NT2/D1 (cell line): ENCODE measurements around the gene SVOP.

ENCODE experiments used
- DNase-seq: peaks from one replicate; pipeline ENCODE4 v3.0.0-alpha.2; 2011; ENCODE audit warnings: low read depth, low spot score
- H3K27me3 ChIP-seq: 2 replicates; pipeline ENCODE4 v1.6.0; 2011; ENCODE audit warnings: mild to moderate bottlenecking; ENCODE audit not compliant: insufficient read length, insufficient read depth
- H3K36me3 ChIP-seq: 2 replicates; pipeline ENCODE4 v1.6.1; 2011; ENCODE audit warnings: mild to moderate bottlenecking, low read length, mixed read lengths; ENCODE audit not compliant: insufficient read depth, insufficient read length
- H3K4me1 ChIP-seq: 2 replicates; pipeline ENCODE4 v1.5.1; 2011; ENCODE audit not compliant: insufficient read depth, insufficient read length
- H3K4me3 ChIP-seq: 2 replicates; pipeline ENCODE4 v1.5.1; 2011; ENCODE audit warnings: low read depth; ENCODE audit not compliant: insufficient read length
- H3K9ac ChIP-seq: 2 replicates; pipeline ENCODE4 v1.6.0; 2011; ENCODE audit warnings: low read depth; ENCODE audit not compliant: insufficient read length
- H3K9me3 ChIP-seq: 2 replicates; pipeline ENCODE4 v1.5.1; 2011; ENCODE audit warnings: mild to moderate bottlenecking, low read length; ENCODE audit not compliant: insufficient read depth
- SUZ12 ChIP-seq: IDR thresholded peaks from 2 replicates; pipeline ENCODE4 v1.6.1; 2011; ENCODE audit not compliant: insufficient read length, insufficient read depth; ENCODE audit errors: extremely low read depth
- YY1 ChIP-seq: IDR thresholded peaks from 2 replicates; pipeline ENCODE4 v1.6.1; 2011; ENCODE audit not compliant: insufficient read length, insufficient read depth
- ZNF274 ChIP-seq: IDR thresholded peaks from 2 replicates; pipeline ENCODE4 v1.6.1; 2011; ENCODE audit warnings: mild to moderate bottlenecking, low read depth, low read length

SVOP gene

GRCh38 chr12:108967869-108968540, 52.9 kb downstream of the SVOP start:
- peaks cover 2% of the 10 kb centered on the region for H3K4me1 ChIP-seq
- H3K4me3 ChIP-seq: no peak overlapping the region
- no peaks in the 10 kb centered on the region for H3K27me3 ChIP-seq
- TF ChIP-seq SUZ12: no peak
- no peak for TF ChIP-seq ZNF274
- no peak for TF ChIP-seq YY1
- no peak overlapping the region for H3K9ac ChIP-seq
- DNase-seq: no peak
- H3K36me3 ChIP-seq: no peaks in the 10 kb centered on the region
- H3K9me3 ChIP-seq: no peaks in the 10 kb centered on the region

GRCh38 chr12:108966378-108967151, 54.3 kb downstream of the SVOP start:
- no peaks in the 10 kb centered on the region for H3K27me3 ChIP-seq
- no peak overlapping the region for H3K9ac ChIP-seq
- DNase-seq: no peak
- H3K4me1 ChIP-seq: no peaks in the 10 kb centered on the region
- H3K36me3 ChIP-seq: no peaks in the 10 kb centered on the region
- H3K4me3 ChIP-seq: no peak overlapping the region
- H3K9me3 ChIP-seq: no peaks in the 10 kb centered on the region
- TF ChIP-seq ZNF274 (no peak), YY1 (no peak), SUZ12 (no peak)

- Histone ChIP-seq H3K9ac (no peak overlapping the region), H3K9me3 (no peaks in the 10 kb centered on the region), H3K4me1 (no peaks in the 10 kb centered on the region), H3K4me3 (no peak overlapping the region), H3K36me3 (no peaks in the 10 kb centered on the region), H3K27me3 (no peaks in the 10 kb centered on the region)
- DNase-seq: no peak
- TF ChIP-seq SUZ12: no peak
Observed at GRCh38 chr12:108965886-108966285, 55.0 kb downstream of the SVOP start.

DNA sequence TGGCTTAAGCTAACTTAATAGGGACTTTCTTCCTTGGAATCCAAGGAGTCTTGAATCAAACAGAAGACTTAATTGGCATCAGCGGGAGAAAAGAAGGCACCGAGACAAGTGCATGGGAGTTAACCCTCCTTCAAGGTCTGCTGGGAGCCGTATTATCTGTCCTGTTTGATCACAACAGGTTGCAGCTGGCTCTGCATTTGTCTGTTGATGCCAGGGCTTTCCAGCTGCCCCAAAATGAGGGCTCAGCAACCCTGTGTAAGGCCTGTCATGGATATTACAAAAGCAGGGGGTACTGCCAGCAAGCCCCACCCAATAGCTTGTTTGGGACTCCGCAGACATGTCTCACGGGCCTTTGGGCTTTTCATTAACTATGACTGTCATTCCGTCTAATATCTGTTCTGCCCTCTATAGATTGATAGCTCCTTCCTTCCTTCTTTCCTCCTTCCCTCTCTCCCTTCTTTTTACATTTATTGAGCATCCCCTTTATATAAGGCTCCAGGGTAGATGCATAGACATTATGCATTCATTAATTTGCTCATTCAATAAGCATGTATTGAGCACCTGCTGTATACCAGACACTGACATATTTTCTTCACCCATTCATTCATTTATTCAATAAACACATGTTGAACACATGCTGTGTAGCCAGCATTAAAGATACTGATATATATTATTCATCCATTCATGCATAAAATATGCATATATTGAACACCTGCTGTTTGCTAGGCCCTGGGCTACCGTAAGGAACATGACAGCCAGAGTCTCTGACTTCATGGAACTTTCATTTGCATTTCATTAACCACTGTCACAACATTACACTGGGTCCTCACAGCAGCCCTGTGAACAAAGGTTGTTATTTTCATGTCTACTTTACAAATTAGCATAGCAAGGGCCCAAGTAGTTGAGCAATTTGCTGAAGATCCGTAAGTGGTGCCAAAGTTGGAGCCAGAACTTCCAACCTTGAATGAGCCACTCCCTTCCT, 56.2 kb downstream of the SVOP start:
- H3K4me3 ChIP-seq: no peak overlapping the region
- no peak for TF ChIP-seq ZNF274
- TF ChIP-seq YY1: no peak
- TF ChIP-seq SUZ12: no peak
- no peaks in the 10 kb centered on the region for H3K9me3 ChIP-seq
- no peak overlapping the region for H3K9ac ChIP-seq
- no peak for DNase-seq
- H3K36me3 ChIP-seq: no peaks in the 10 kb centered on the region
- no peaks in the 10 kb centered on the region for H3K27me3 ChIP-seq
- no peaks in the 10 kb centered on the region for H3K4me1 ChIP-seq

GRCh38 chr12:108962256-108962655, 58.6 kb downstream of the SVOP start:
- no peak for DNase-seq
- no peak for TF ChIP-seq SUZ12
- no peak for TF ChIP-seq ZNF274
- TF ChIP-seq YY1: no peak
- no peaks in the 10 kb centered on the region for H3K9me3 ChIP-seq
- no peak overlapping the region for H3K4me3 ChIP-seq
- H3K4me1 ChIP-seq: no peaks in the 10 kb centered on the region
- no peaks in the 10 kb centered on the region for H3K36me3 ChIP-seq
- H3K9ac ChIP-seq: no peak overlapping the region
- no peaks in the 10 kb centered on the region for H3K27me3 ChIP-seq

DNA sequence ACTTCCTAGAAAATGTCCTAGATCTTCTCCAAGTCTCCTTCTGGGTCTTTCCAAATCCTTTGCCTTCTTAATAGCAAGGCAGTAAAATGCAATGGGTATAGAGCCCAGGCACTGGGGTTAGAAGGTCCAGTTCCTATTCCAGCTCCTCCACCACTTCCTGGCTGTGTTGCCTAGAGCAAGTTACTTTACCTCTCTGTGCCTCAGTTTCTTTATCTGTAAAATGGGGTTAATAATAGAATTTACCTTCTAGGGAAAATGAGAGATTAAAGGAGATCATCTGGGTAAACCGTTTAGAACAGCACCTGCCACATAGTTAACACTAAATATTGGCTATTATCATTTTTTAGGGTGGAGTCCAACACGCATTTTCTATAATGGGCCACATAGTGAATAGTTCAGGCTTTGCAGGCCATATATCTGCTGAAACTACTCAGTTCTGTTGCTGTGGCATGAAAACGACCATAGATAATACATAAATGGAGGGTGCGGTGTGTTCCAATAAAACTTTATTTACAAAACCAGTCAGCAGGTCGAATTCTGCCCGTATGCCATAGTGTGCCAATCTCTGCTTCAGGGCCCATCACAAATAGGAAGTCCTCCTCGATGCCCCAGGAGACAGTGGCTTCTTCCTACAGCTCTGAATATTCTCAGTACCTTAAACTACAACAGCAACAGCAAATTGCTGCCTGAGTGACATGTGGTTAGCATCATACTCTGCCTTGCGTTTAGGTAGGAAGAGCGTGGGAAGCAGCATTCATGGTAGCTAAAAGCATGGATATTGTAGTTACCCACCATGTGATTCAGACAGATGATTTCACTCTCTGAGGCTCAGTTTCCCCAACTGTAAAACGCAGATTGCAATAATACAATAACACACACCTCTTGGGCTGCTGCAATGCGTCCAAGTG, 60.9 kb downstream of the SVOP start:
- H3K27me3 ChIP-seq: no peaks in the 10 kb centered on the region
- no peak overlapping the region for H3K9ac ChIP-seq
- DNase-seq: no peak
- TF ChIP-seq SUZ12 (no peak), YY1 (no peak), ZNF274 (no peak)
- H3K36me3 ChIP-seq: no peaks in the 10 kb centered on the region
- no peak overlapping the region for H3K4me3 ChIP-seq
- H3K4me1 ChIP-seq: no peaks in the 10 kb centered on the region
- H3K9me3 ChIP-seq: no peaks in the 10 kb centered on the region
